ENCODE data around the gene HES6.

The HES6 gene

DNA sequence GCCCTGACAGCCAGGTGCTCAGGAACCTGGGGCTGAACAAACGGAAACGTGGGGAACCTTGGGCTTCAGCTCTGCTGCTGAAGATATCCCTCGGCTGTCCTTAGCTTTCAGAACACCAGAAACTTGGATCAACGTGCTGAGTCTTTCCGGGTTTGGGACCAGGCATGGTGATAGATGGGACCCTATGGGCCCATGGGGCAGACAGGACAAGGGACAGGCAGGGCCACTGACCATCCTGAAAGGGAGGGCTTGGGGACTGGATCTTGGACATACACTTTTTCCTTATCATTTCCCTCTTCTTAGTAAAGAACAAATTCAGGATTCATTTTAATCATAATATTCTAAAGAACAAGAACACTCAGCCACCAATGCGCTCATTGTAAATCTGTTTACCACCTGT lies 16.3 kb upstream of the HES6 start:
- TF ChIP-seq ZNF266 (tag by site-specific recombination; IDR thresholded peaks at IDR 0.05; ENCODE audit: low read depth) (no peak), YY1 (tag by site-specific recombination; IDR thresholded peaks at IDR 0.05) (no peak), ZNF560 (tag by site-specific recombination; IDR thresholded peaks at IDR 0.05; ENCODE audit: borderline replicate concordance) (no peak), ZNF529 (tag by site-specific recombination; IDR thresholded peaks at IDR 0.05; ENCODE audit: insufficient replicate concordance) (no peak), ZNF132 (tag by site-specific recombination; IDR thresholded peaks at IDR 0.05; ENCODE audit: borderline replicate concordance) (no peak), ZNF112 (tag by site-specific recombination; IDR thresholded peaks at IDR 0.05) (no peak), ZNF707 (tag by site-specific recombination; IDR thresholded peaks at IDR 0.05) (no peak), GLI2 (tag by site-specific recombination; IDR thresholded peaks at IDR 0.05; ENCODE audit: borderline replicate concordance, low read depth) (no peak), ZBTB21 (tag by site-specific recombination; IDR thresholded peaks at IDR 0.05) (no peak), ZNF670 (tag by site-specific recombination; IDR thresholded peaks at IDR 0.05; ENCODE audit: low read depth) (no peak), ZNF280D (tag by site-specific recombination; IDR thresholded peaks at IDR 0.05) (no peak), KLF7 (tag by site-specific recombination; IDR thresholded peaks at IDR 0.05; ENCODE audit: borderline replicate concordance) (no peak), REPIN1 (tag by site-specific recombination; IDR thresholded peaks at IDR 0.05; ENCODE audit: low read depth) (no peak)
- TF ChIP-seq, protein P1, sequence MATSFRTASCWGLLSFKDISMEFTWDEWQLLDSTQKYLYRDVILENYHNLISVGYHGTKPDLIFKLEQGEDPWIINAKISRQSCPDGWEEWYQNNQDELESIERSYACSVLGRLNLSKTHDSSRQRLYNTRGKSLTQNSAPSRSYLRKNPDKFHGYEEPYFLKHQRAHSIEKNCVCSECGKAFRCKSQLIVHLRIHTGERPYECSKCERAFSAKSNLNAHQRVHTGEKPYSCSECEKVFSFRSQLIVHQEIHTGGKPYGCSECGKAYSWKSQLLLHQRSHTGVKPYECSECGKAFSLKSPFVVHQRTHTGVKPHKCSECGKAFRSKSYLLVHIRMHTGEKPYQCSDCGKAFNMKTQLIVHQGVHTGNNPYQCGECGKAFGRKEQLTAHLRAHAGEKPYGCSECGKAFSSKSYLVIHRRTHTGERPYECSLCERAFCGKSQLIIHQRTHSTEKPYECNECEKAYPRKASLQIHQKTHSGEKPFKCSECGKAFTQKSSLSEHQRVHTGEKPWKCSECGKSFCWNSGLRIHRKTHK (tag by site-specific recombination; IDR thresholded peaks at IDR 0.05): no peak
- TF ChIP-seq, protein P2, sequence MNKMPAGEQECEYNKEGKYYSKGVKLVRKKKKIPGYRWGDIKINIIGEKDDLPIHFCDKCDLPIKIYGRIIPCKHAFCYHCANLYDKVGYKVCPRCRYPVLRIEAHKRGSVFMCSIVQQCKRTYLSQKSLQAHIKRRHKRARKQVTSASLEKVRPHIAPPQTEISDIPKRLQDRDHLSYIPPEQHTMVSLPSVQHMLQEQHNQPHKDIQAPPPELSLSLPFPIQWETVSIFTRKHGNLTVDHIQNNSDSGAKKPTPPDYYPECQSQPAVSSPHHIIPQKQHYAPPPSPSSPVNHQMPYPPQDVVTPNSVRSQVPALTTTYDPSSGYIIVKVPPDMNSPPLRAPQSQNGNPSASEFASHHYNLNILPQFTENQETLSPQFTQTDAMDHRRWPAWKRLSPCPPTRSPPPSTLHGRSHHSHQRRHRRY (tag by site-specific recombination; IDR thresholded peaks at IDR 0.05): no peak
- TF ChIP-seq, protein P3, sequence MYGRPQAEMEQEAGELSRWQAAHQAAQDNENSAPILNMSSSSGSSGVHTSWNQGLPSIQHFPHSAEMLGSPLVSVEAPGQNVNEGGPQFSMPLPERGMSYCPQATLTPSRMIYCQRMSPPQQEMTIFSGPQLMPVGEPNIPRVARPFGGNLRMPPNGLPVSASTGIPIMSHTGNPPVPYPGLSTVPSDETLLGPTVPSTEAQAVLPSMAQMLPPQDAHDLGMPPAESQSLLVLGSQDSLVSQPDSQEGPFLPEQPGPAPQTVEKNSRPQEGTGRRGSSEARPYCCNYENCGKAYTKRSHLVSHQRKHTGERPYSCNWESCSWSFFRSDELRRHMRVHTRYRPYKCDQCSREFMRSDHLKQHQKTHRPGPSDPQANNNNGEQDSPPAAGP (tag by site-specific recombination; IDR thresholded peaks at IDR 0.05): no peak
- peaks cover 0 to 26% of the 10 kb centered on the region in 2 experiments; a peak in 1 of 3 replicates for H3K36me3 ChIP-seq (ENCODE audit: control insufficient read depth in 2 of 2, insufficient read depth in 1 of 2, low read length in 2 of 2)
- ChIA-PET CTCF (interaction anchor here (0.6 to 3.5 kb wide), 21 partner anchors 7 to 1571 kb away, joined by 3 to 36 read pairs (median 3); partner anchors contain the start of genes HES6 and SCLY), POLR2A (no interaction called here)
- no peak overlapping the region for H3K27ac ChIP-seq (ENCODE audit: extremely low read depth, low read depth, low read length)
- no peaks in the 10 kb centered on the region for H3K9me3 ChIP-seq (ENCODE audit: control insufficient read depth, insufficient read depth, low read depth, low read length)
- H3K4me3 ChIP-seq (ENCODE audit: low read depth, low read length): no peak overlapping the region
- no peaks in the 10 kb centered on the region for H3K4me1 ChIP-seq (ENCODE audit: control insufficient read depth, insufficient read depth, low read length)

DNA sequence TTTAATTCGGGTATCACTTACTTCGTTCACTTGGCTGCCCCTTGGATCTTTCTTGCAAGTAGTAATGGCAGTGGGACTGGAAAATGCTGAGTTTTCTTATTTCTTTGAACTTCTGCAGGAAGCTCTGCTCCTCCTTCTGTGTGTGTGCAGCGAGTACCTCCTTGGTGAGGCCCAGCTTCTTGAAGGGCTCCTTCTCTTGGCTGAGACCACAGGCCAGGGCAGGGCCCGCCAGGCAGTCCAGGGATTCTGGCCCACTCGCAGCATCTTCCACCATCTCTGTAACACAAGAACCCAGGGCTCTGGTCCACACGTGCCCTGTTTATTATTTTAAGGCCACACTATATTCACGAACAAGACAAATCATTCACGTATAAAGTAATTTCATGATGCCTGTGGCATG lies 15.8 kb upstream of the HES6 start:
- no peaks in the 10 kb centered on the region for H3K9me3 ChIP-seq (ENCODE audit: control insufficient read depth, insufficient read depth, low read depth, low read length)
- no peak overlapping the region for H3K27ac ChIP-seq (ENCODE audit: extremely low read depth, low read depth, low read length)
- H3K36me3 ChIP-seq (ENCODE audit: control insufficient read depth in 2 of 2, insufficient read depth in 1 of 2, low read length in 2 of 2): peaks cover 0 to 26% of the 10 kb centered on the region in 2 experiments; a peak in 1 of 3 replicates
- H3K4me3 ChIP-seq (ENCODE audit: low read depth, low read length): no peak overlapping the region
- ChIA-PET CTCF (interaction anchor here (0.6 to 3.5 kb wide), 15 partner anchors 8 to 269 kb away, joined by 3 to 36 read pairs (median 4); partner anchors contain the start of gene HES6), POLR2A (no interaction called here)
- TF ChIP-seq ZNF24 (tag by site-specific recombination; IDR thresholded peaks at IDR 0.05) (no peak), ZNF302 (tag by site-specific recombination; IDR thresholded peaks at IDR 0.05; ENCODE audit: low read depth) (no peak), ZBTB48 (tag by site-specific recombination; IDR thresholded peaks at IDR 0.05) (no peak), ZNF660 (tag by site-specific recombination; IDR thresholded peaks at IDR 0.05) (no peak), ZNF677 (tag by site-specific recombination; IDR thresholded peaks at IDR 0.05) (no peak), GLIS2 (tag by site-specific recombination; IDR thresholded peaks at IDR 0.05) (no peak), ZNF132 (tag by site-specific recombination; IDR thresholded peaks at IDR 0.05; ENCODE audit: borderline replicate concordance) (no peak), ZNF121 (tag by site-specific recombination; IDR thresholded peaks at IDR 0.05) (no peak), ZFP37 (tag by site-specific recombination; IDR thresholded peaks at IDR 0.05) (no peak), ZNF529 (tag by site-specific recombination; IDR thresholded peaks at IDR 0.05; ENCODE audit: insufficient replicate concordance) (no peak), ZNF629 (tag by site-specific recombination; IDR thresholded peaks at IDR 0.05) (no peak), ZNF354C (tag by site-specific recombination; IDR thresholded peaks at IDR 0.05; ENCODE audit: borderline replicate concordance, low read depth) (no peak), ZNF830 (tag by site-specific recombination; IDR thresholded peaks at IDR 0.05; ENCODE audit: low read depth) (no peak), ZNF777 (tag by site-specific recombination; IDR thresholded peaks at IDR 0.05; ENCODE audit: borderline replicate concordance) (no peak)
- TF ChIP-seq, protein P4, sequence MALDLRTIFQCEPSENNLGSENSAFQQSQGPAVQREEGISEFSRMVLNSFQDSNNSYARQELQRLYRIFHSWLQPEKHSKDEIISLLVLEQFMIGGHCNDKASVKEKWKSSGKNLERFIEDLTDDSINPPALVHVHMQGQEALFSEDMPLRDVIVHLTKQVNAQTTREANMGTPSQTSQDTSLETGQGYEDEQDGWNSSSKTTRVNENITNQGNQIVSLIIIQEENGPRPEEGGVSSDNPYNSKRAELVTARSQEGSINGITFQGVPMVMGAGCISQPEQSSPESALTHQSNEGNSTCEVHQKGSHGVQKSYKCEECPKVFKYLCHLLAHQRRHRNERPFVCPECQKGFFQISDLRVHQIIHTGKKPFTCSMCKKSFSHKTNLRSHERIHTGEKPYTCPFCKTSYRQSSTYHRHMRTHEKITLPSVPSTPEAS (tag by site-specific recombination; IDR thresholded peaks at IDR 0.05): no peak
- no peaks in the 10 kb centered on the region for H3K4me1 ChIP-seq (ENCODE audit: control insufficient read depth, insufficient read depth, low read length)
